Stimulated activated effector memory CD8-positive, alpha-beta T cell treated with anti-CD3 and anti-CD28 coated beads, Interleukin-12 subunit alpha, Interleukin-12 subunit beta, amount 100 ng/mL, for 72 hours (primary cell): Measurements from ENCODE around the gene GTPBP6.
"Not testable (repeated sequence)": the region's sequence is repeated elsewhere in the genome, so short reads cannot be mapped to it uniquely, and the experiment has no call there.

Source experiments
- ATAC-seq: fragments of 150-1000 bp; cut with Tn5 transposase; 2 replicates; pipeline ENCODE4 v1.10.0; 2021
- DNase-seq, 2 donors: peaks; one replicate each; pipeline ENCODE4 v3.0.0; 2021 to 2022; ENCODE audit warnings: low spot score in 2 of 2
- H3K27ac Mint-ChIP-seq: one replicate; pipeline ENCODE4 v1.8.0; 2022; ENCODE audit warnings: mild to moderate bottlenecking, mixed read lengths
- H3K36me3 Mint-ChIP-seq: one replicate; pipeline ENCODE4 v1.8.0; 2022; ENCODE audit warnings: mild to moderate bottlenecking, mixed read lengths
- H3K4me1 Mint-ChIP-seq: one replicate; pipeline ENCODE4 v1.8.0; 2022; ENCODE audit warnings: mixed read lengths
- H3K4me3 Mint-ChIP-seq: one replicate; pipeline ENCODE4 v1.8.0; 2022; ENCODE audit warnings: mild to moderate bottlenecking, mixed read lengths
- H3K9me3 Mint-ChIP-seq: one replicate; pipeline ENCODE4 v1.8.0; 2022; ENCODE audit warnings: mixed read lengths

Gene GTPBP6

GRCh38 chrX:261919-262352, 56.7 kb downstream of the GTPBP6 start:
- Mint-ChIP-seq H3K27ac (no peak overlapping the region), H3K36me3 (peaks cover 6% of the 10 kb centered on the region), H3K9me3 (no peaks in the 10 kb centered on the region), H3K4me3 (no peak overlapping the region), H3K4me1 (no peaks in the 10 kb centered on the region)
- ATAC-seq (no peak), DNase-seq (no peak)

DNA sequence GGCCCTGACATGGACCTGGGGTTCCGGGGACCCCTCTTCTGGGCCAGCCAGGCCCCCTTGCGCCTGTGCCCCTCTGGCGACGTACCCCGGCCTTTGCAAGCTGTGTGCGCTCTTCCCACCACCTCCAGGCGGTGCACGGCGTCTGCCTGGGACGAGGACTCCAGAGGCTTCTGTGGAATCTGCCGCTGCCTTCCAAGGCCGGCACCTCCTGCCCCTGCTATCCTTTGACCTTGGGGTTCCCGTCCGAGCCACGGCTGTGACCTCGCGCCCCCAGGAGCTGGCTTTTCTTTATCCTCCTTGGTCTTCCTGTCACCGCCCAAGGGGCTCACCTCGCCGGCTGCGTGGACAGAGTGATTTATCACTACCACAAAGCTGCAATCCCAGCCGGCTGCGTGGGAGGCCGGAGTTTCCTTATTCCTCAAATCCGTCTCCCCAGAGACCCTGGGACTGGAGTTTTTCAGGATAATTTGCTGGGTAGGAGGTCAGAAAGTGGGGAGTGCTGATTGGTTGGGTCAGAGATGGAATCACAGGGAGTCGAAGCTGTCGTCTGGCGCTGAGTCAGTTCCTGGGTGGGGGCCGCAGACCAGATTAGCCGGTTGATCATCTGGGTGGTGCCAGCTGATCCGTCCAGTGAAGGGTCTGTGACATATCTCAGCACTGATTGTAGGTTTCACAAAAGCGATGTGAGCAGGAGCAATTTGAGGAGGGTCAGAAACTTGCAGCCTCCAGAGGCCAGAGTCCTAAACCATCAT, 57.3 kb downstream of the GTPBP6 start:
- Mint-ChIP-seq H3K27ac (no peak overlapping the region), H3K9me3 (no peaks in the 10 kb centered on the region), H3K4me3 (no peak overlapping the region), H3K4me1 (no peaks in the 10 kb centered on the region), H3K36me3 (peaks cover 6% of the 10 kb centered on the region)
- DNase-seq (no peak), ATAC-seq (no peak)

GRCh38 chrX:259692-260355, 58.8 kb downstream of the GTPBP6 start:
- Mint-ChIP-seq H3K9me3 (no peaks in the 10 kb centered on the region), H3K36me3 (no peaks in the 10 kb centered on the region), H3K4me1 (no peaks in the 10 kb centered on the region), H3K4me3 (no peak overlapping the region), H3K27ac (peak overlapping the region; percentile 80)
- ATAC-seq (no peak), DNase-seq (peak in 1 of 2 donors; percentile 53)

DNA sequence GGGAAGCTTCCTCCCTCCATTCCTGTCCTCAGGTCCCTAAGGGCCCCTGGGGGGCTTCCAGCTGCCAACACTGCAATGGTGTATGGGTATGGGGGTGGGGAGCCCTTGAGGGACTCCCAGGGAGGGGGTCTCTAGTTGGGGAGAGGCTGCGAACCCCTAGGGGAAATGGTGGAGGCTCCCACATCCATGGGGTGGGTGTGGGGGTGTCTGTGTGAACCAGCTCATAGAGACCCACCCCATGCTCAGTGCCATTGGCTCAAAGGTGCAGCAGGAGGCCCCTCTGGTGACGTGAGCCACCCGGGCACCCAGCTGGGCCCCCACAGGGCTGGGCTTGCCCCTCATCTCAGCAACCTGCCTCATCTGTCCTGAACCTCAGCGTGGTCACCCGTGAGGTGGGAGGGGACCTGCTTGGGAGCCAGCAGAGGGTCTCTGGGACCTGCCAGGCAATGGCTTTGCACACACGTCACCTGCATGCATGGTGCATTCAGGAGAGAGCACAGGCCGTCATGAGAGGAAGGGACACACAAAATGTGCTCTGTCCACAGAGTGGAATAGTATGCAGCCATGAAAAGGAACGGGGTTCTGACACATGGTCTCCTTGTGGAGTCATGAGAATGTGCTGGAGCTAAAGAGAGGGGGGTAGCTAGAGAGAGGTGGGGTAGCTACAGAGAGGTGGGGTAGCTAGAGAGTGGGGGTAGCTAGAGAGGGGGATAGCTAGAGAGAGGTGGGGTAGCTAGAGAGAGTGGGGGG, 60.1 kb downstream of the GTPBP6 start:
- no peaks in the 10 kb centered on the region for H3K9me3 Mint-ChIP-seq
- no peaks in the 10 kb centered on the region for H3K4me1 Mint-ChIP-seq
- H3K36me3 Mint-ChIP-seq: no peaks in the 10 kb centered on the region
- H3K27ac Mint-ChIP-seq: no peak overlapping the region
- ATAC-seq (no peak), DNase-seq (no peak)
- H3K4me3 Mint-ChIP-seq: no peak overlapping the region

- DNase-seq: no peak
- Mint-ChIP-seq H3K36me3 (no peaks in the 10 kb centered on the region), H3K27ac (no peak overlapping the region), H3K4me3 (no peak overlapping the region), H3K4me1 (no peaks in the 10 kb centered on the region), H3K9me3 (no peaks in the 10 kb centered on the region)
- ATAC-seq: no peak
These were observed 60.8 kb downstream of the GTPBP6 start for GRCh38 chrX:257681-258289.

- not testable (repeated sequence) for H3K36me3 Mint-ChIP-seq, ATAC-seq, H3K27ac Mint-ChIP-seq, DNase-seq, H3K9me3 Mint-ChIP-seq, H3K4me1 Mint-ChIP-seq, H3K4me3 Mint-ChIP-seq
These were observed 61.5 kb downstream of the GTPBP6 start for GRCh38 chrX:257054-257453.

- Mint-ChIP-seq H3K36me3 (peaks cover 3% of the 10 kb centered on the region), H3K4me1 (peaks cover 15% of the 10 kb centered on the region), H3K4me3 (no peak overlapping the region), H3K9me3 (no peaks in the 10 kb centered on the region), H3K27ac (no peak overlapping the region)
- DNase-seq: no peak
- no peak for ATAC-seq
These were observed 62.7 kb downstream of the GTPBP6 start for GRCh38 chrX:255923-256331.
